VCaP (cell line): ENCODE results near the gene AGTRAP.
A peak's percentile ranks its signal among the peaks of the same experiment; 100 is the strongest.

Experiments used
- H3K27ac ChIP-seq: fragments of 450-650 bp; 2 replicates; pipeline ENCODE4 v1.5.1; 2017
- CTCF ChIP-seq: fragments of 450-650 bp; conservative IDR thresholded peaks from 2 replicates; pipeline ENCODE4 v1.5.1; 2017; ENCODE audit warnings: mild to moderate bottlenecking, moderate library complexity

The AGTRAP gene

GRCh38 chr1:11735854-11736745 is at the start of gene AGTRAP:
TSS of gene AGTRAP (plus strand) at chr1:11736136. CDS start at chr1:11736209, 73 bp downstream.
- no peak for TF ChIP-seq CTCF
- peak within 1 kb of the TSS; percentile 98 for H3K27ac ChIP-seq

DNA sequence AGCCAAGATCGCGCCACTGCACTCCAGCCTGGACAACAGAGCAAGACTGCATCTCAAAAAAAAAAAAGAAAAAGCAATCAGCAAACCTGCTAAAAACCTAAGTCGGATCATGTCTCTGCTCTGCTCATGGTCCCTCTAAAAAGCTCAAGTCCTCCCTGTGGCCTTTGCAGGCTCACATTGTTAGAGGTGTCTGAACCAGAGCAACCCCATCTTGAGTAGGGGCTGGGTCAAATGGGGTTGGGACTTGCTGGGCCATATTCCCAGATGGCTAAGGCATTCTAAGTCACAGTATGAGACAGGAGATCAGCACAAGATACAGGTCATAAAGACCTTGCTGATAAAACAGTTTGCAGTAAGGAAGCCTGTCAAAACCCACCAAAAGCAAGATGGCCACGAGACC is 47.4 kb upstream of the AGTRAP start:
- H3K27ac ChIP-seq = no peak overlapping the region
- no peak for TF ChIP-seq CTCF

DNA sequence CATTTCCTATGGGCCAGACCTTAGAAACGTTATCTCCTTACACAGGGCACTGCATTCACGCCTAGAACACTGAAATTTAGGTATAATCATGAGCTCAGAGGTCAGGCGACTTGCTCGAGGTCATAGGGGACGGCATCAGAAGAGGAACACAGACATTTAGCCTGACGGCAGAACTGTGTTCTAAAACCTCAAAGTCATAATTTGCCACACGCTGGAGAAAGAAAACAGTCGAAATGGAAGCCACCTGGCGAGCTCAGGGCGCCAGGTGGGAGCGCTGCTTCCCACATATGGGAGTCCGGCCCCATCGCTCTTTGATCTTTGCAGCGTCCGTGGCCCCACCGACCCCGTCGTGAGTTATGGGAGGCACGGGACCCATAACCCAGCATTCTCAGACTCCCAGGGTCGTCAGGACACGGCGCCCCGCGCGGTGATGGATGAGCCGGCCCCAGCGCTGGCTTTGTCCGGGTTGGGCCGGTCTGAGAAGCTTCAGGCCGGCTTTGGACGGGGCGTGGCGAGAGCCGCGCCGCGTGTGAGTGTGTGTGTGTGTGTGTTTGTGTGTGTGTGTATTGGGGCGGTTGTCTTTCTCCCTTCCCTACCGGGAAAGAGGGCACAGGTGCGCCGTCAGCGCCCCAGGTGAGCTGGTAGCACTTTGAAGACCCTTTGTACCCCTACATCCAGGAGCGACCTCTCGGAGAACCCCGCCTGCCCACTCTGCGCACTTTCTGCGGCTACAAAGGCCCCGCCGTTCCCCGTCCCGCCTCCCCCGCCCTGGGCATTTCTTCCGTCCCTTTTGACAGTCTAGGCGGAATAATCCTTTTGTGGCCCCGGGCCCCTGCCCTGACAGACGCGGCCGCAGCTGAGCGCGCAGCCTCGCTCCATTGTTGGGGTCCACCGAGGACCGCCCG is 45.3 kb upstream of the AGTRAP start:
- peak overlapping the region; percentile 67 for H3K27ac ChIP-seq
- TF ChIP-seq CTCF = peak; percentile 40

- H3K27ac ChIP-seq = peak within 1 kb of the TSS; percentile 67
- no peak for TF ChIP-seq CTCF
Measured at GRCh38 chr1:11691302-11691914, 44.5 kb upstream of the AGTRAP start, which contains the start of gene DRAXIN. TSS of gene DRAXIN (plus strand) at chr1:11691710. CDS start at chr1:11706259, 14,549 bp downstream.

DNA sequence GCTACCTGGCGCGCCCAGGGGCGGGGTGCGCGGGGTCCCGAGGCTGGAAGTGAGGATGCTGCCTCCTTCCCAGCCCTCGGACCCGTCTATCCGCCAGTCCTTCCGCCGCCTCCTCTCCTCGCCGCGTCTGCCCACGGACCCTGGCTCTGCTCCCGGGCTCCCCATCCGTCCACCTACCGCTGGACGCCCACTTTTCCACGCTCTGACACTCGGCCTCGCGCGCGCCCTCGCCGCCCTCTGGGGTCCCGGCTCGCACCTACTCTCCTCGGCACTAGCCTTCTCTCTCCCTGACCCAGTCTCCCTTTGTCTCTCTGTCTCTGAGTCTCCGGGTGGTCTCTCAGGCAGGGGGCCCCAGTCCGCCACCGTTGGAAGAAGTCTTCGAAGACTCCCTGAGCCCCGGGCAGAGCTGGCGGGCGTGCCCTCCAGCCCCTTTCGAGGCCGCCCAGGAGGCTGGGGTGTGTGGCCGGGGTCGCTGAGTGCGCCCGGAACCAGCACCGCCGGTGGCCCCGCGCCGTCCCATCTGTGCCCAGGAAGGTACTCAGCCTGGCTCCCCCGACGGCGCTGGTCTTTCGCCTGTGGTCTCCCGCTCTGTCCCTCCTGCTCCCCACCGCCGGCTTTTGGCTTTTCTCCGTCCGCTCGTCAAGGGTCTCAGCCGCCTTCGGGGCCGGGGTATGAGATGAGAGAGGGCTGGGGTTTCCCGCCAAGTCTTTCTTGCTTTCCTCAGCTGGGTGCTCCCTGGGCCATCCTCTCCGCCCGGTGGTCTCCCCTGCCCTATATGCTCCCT is 43.8 kb upstream of the AGTRAP start:
- TF ChIP-seq CTCF = no peak
- peak overlapping the region; percentile 67; the same call in 1 of the 2 replicates for H3K27ac ChIP-seq

- TF ChIP-seq CTCF = no peak
- no peak overlapping the region for H3K27ac ChIP-seq
Measured at GRCh38 chr1:11693024-11693590, 42.8 kb upstream of the AGTRAP start.
